Small intestine (tissue), 7 donors: Measurements from ENCODE around the gene CADPS2. TPM values are rescaled to one million over a fixed set of nuclear protein-coding genes. Genes with fewer than 3 reads are reported as not detected.

Experiments used
- DNase-seq, 2 donors: peaks; one replicate each; pipeline versions ENCODE4 v3.0.0 to v3.0.0-alpha.2; 2013
- FAIRE-seq: peaks from 2 replicates; lab custom pipeline; 2012; peaks lifted over from hg19 to GRCh38; lab: Jason Lieb, UNC
- H3K27ac ChIP-seq, 3 donors: one replicate each; pipeline ENCODE4 v1.5.1; 2013; ENCODE audit warnings: low read length in 2 of 3, mild to moderate bottlenecking in 2 of 3, control low read depth in 1 of 3, inconsistent platforms in 1 of 3, low read depth in 1 of 3, moderate library complexity in 1 of 3
- H3K27me3 ChIP-seq, 3 donors: one replicate each; pipeline ENCODE4 v1.6.1; 2013; ENCODE audit warnings: low read length in 3 of 3, inconsistent platforms in 1 of 3; ENCODE audit not compliant: control insufficient read depth in 3 of 3, insufficient read depth in 3 of 3
- H3K36me3 ChIP-seq, 3 donors: one replicate each; pipeline ENCODE4 v1.6.1; 2013; ENCODE audit warnings: low read length in 3 of 3, inconsistent platforms in 1 of 3, low read depth in 1 of 3, mild to moderate bottlenecking in 1 of 3, moderate library complexity in 1 of 3; ENCODE audit not compliant: control insufficient read depth in 3 of 3, insufficient read depth in 2 of 3
- H3K4me1 ChIP-seq, 3 donors: one replicate each; pipeline ENCODE4 v1.6.1; 2013; ENCODE audit warnings: low read length in 2 of 3, inconsistent platforms in 1 of 3, low read depth in 1 of 3, mild to moderate bottlenecking in 1 of 3, moderate library complexity in 1 of 3; ENCODE audit not compliant: control insufficient read depth in 3 of 3, insufficient read depth in 2 of 3
- H3K4me3 ChIP-seq, 3 donors: one replicate each; pipeline ENCODE4 v1.5.1; 2013; ENCODE audit warnings: low read length in 3 of 3, control low read depth in 1 of 3, inconsistent platforms in 1 of 3, low read depth in 1 of 3, mild to moderate bottlenecking in 1 of 3, moderate library complexity in 1 of 3
- H3K9me3 ChIP-seq, 2 donors: one replicate each; pipeline ENCODE4 v1.6.1; 2013; ENCODE audit warnings: low read depth in 1 of 2, low read length in 1 of 2; ENCODE audit not compliant: control insufficient read depth in 2 of 2, insufficient read depth in 1 of 2
- WGBS, 3 donors: extraction: QIAGEN DNeasy Blood & Tissue Kit; methylation state at CpG; one replicate each; pipeline ENCODE4 v1.1.7; 2013; 5-methylcytosine and 5-hydroxymethylcytosine counted together
- polyA plus RNA-seq, 4 donors: library from polyadenylated mRNA; stranded (reverse) in 3 of 4; unstranded in 1 of 4; fragments of 200-250 nt in 3 of 4; fragments of 120-200 nt in 1 of 4; gene quantifications; one replicate each; pipeline versions ENCODE4 v1.2.1 to v1.2.3, GENCODE V29; 2013
- donor health status: healthy with polysubstance abuse.
- donor health status: control.
- donor health status: control.
- donor health status: Bipolar disorder and iron deficiency.
- donor health status: healthy.

CADPS2 gene
- polyA plus RNA-seq, 4 donors: 11.3 to 26.6 (median 14.8) TPM

- FAIRE-seq (no peak), DNase-seq (no peak)
- Histone ChIP-seq H3K9me3 (no peaks in the 10 kb centered on the region), H3K27me3 (no peaks in the 10 kb centered on the region), H3K4me3 (no peak overlapping the region), H3K36me3 (no peaks in the 10 kb centered on the region), H3K4me1 (no peaks in the 10 kb centered on the region), H3K27ac (no peak overlapping the region)
- 69 to 93% (median 83%) methylated on average over 1 of the region's 1 CpG for WGBS, 3 donors
Measured at GRCh38 chr7:122413339-122413738, 472.9 kb downstream of the CADPS2 start.

GRCh38 chr7:122412883-122413282 is 473.4 kb downstream of the CADPS2 start:
- DNase-seq: no peak

GRCh38 chr7:122412441-122412840 is 473.8 kb downstream of the CADPS2 start:
- H3K27ac ChIP-seq: no peak overlapping the region
- H3K36me3 ChIP-seq: no peaks in the 10 kb centered on the region
- no peak overlapping the region for H3K4me3 ChIP-seq
- 75 to 87% (median 83%) methylated on average over 6 of the region's 6 CpGs for WGBS, 3 donors
- H3K4me1 ChIP-seq: no peaks in the 10 kb centered on the region
- no peaks in the 10 kb centered on the region for H3K27me3 ChIP-seq
- no peaks in the 10 kb centered on the region for H3K9me3 ChIP-seq
- DNase-seq: no peak
- no peak for FAIRE-seq

More at GRCh38 chr7:122412883-122413282, 473.4 kb downstream of the CADPS2 start:
- WGBS, 3 donors: 86 to 100% (median 96%) methylated on average over 1 of the region's 1 CpG
- H3K4me3 ChIP-seq: no peak overlapping the region
- H3K27me3 ChIP-seq: no peaks in the 10 kb centered on the region
- no peak overlapping the region for H3K27ac ChIP-seq
- no peaks in the 10 kb centered on the region for H3K36me3 ChIP-seq
- no peaks in the 10 kb centered on the region for H3K9me3 ChIP-seq
- no peak for FAIRE-seq
- H3K4me1 ChIP-seq: no peaks in the 10 kb centered on the region

GRCh38 chr7:122407195-122407594 is 479.1 kb downstream of the CADPS2 start:
- FAIRE-seq: no peak
- no peak for DNase-seq
- peaks cover 0 to 2% (median 0%) of the 10 kb centered on the region in 3 donors for H3K36me3 ChIP-seq
- no peak overlapping the region for H3K4me3 ChIP-seq
- H3K4me1 ChIP-seq: no peaks in the 10 kb centered on the region
- no peak overlapping the region for H3K27ac ChIP-seq
- H3K9me3 ChIP-seq: no peaks in the 10 kb centered on the region
- WGBS, 3 donors: 84 to 93% (median 89%) methylated on average over 6 of the region's 6 CpGs
- H3K27me3 ChIP-seq: no peaks in the 10 kb centered on the region

- H3K4me1 ChIP-seq: no peaks in the 10 kb centered on the region
- FAIRE-seq (no peak), DNase-seq (no peak)
- no peaks in the 10 kb centered on the region for H3K27me3 ChIP-seq
- 95 to 100% (median 96%) methylated on average over 1 of the region's 1 CpG for WGBS, 3 donors
- H3K4me3 ChIP-seq: no peak overlapping the region
- peaks cover 0 to 2% (median 0%) of the 10 kb centered on the region in 3 donors for H3K36me3 ChIP-seq
- no peak overlapping the region for H3K27ac ChIP-seq
- H3K9me3 ChIP-seq: no peaks in the 10 kb centered on the region
Measured at GRCh38 chr7:122403113-122403512, 483.1 kb downstream of the CADPS2 start.

GRCh38 chr7:122402235-122402634 is 484.0 kb downstream of the CADPS2 start:
- no peak for FAIRE-seq
- DNase-seq: no peak
- Histone ChIP-seq H3K4me3 (no peak overlapping the region), H3K27ac (no peak overlapping the region), H3K4me1 (no peaks in the 10 kb centered on the region), H3K36me3 (peaks cover 0 to 2% (median 0%) of the 10 kb centered on the region in 3 donors), H3K27me3 (no peaks in the 10 kb centered on the region), H3K9me3 (no peaks in the 10 kb centered on the region)
- WGBS, 3 donors: 61 to 73% (median 65%) methylated on average over 4 of the region's 4 CpGs

GRCh38 chr7:122397381-122397780 is 488.9 kb downstream of the CADPS2 start:
- WGBS, 3 donors: 67 to 95% (median 89%) methylated on average over 1 of the region's 1 CpG
- no peak for FAIRE-seq
- no peaks in the 10 kb centered on the region for H3K9me3 ChIP-seq
- no peaks in the 10 kb centered on the region for H3K36me3 ChIP-seq
- no peak overlapping the region for H3K27ac ChIP-seq
- no peaks in the 10 kb centered on the region for H3K27me3 ChIP-seq
- no peaks in the 10 kb centered on the region for H3K4me1 ChIP-seq
- H3K4me3 ChIP-seq: no peak overlapping the region
- DNase-seq: no peak

- Histone ChIP-seq H3K36me3 (no peaks in the 10 kb centered on the region), H3K27ac (no peak overlapping the region), H3K4me1 (no peaks in the 10 kb centered on the region), H3K4me3 (no peak overlapping the region), H3K9me3 (no peaks in the 10 kb centered on the region), H3K27me3 (no peaks in the 10 kb centered on the region)
- DNase-seq (no peak), FAIRE-seq (no peak)
Measured at GRCh38 chr7:122394512-122394911, 491.7 kb downstream of the CADPS2 start.

GRCh38 chr7:122384528-122384927 is 501.7 kb downstream of the CADPS2 start:
- no peaks in the 10 kb centered on the region for H3K27me3 ChIP-seq
- FAIRE-seq: no peak
- no peaks in the 10 kb centered on the region for H3K36me3 ChIP-seq
- 78 to 83% (median 83%) methylated on average over 1 of the region's 1 CpG for WGBS, 3 donors
- H3K4me3 ChIP-seq: no peak overlapping the region
- no peaks in the 10 kb centered on the region for H3K4me1 ChIP-seq
- H3K27ac ChIP-seq: no peak overlapping the region
- H3K9me3 ChIP-seq: no peaks in the 10 kb centered on the region
- no peak for DNase-seq
